GM23338 (cell line): Measurements from ENCODE around the gene ADSL. TPM values are rescaled to one million over a fixed set of nuclear protein-coding genes. Genes with fewer than 3 reads are reported as not detected.

Experiments
- ATAC-seq: fragments of 200-7000 bp; cut with Tn5 transposase; 3 replicates; pipeline ENCODE4 v1.9.1; 2020
- DNase-seq: peaks from one replicate; pipeline ENCODE4 v3.0.0-alpha.2; 2015; ENCODE audit warnings: low spot score
- H2AFZ ChIP-seq: fragments of 200-600 bp; sonication (generic); 2 replicates; pipeline ENCODE4 v1.8.0; 2016; ENCODE audit warnings: antibody characterized with exemption, mild to moderate bottlenecking, moderate library complexity
- H3F3A ChIP-seq: fragments of 200-600 bp; sonication (generic); replicated peaks from 2 replicates; pipeline ENCODE4 v1.8.0; 2017; ENCODE audit warnings: antibody characterized with exemption, mixed run types, low read depth
- H3K27ac ChIP-seq: fragments of 200-600 bp; sonication (generic); 2 replicates; pipeline ENCODE4 v1.6.1; 2016; ENCODE audit warnings: low read depth
- H3K27me3 ChIP-seq: fragments of 200-600 bp; sonication (generic); 2 replicates; pipeline ENCODE4 v1.8.0; 2016; ENCODE audit warnings: mild to moderate bottlenecking, mixed run types, moderate library complexity; ENCODE audit not compliant: insufficient read depth
- H3K36me3 ChIP-seq: fragments of 200-600 bp; sonication (generic); 2 replicates; pipeline ENCODE4 v1.8.0; 2016; ENCODE audit warnings: mild to moderate bottlenecking; ENCODE audit not compliant: insufficient read depth
- H3K4me1 ChIP-seq: fragments of 200-600 bp; sonication (generic); 2 replicates; pipeline ENCODE4 v1.8.0; 2016; ENCODE audit warnings: mild to moderate bottlenecking, moderate library complexity; ENCODE audit not compliant: insufficient read depth
- H3K4me2 ChIP-seq: fragments of 200-600 bp; sonication (generic); 2 replicates; pipeline ENCODE4 v1.7.1; 2017; ENCODE audit warnings: mixed run types
- H3K4me3 ChIP-seq: fragments of 200-600 bp; sonication (generic); 2 replicates; pipeline ENCODE4 v1.6.1; 2016; ENCODE audit warnings: mixed run types
- H3K79me2 ChIP-seq: fragments of 200-600 bp; sonication (generic); replicated peaks from 2 replicates; pipeline ENCODE4 v1.8.0; 2017; ENCODE audit warnings: mild to moderate bottlenecking; ENCODE audit not compliant: insufficient read depth
- H3K9me2 ChIP-seq: fragments of 200-600 bp; sonication (generic); 2 replicates; pipeline ENCODE4 v1.8.0; 2017; ENCODE audit not compliant: insufficient read depth
- H4K20me1 ChIP-seq: fragments of 200-600 bp; sonication (generic); replicated peaks from 2 replicates; pipeline ENCODE4 v1.8.0; 2017; ENCODE audit warnings: mild to moderate bottlenecking; ENCODE audit not compliant: insufficient read depth
- H3K27ac Mint-ChIP-seq: 2 replicates; pipeline ENCODE4 v1.8.0; 2020; ENCODE audit warnings: inconsistent platforms, mild to moderate bottlenecking, moderate library complexity, mixed read lengths
- H3K27me3 Mint-ChIP-seq: 3 replicates; pipeline ENCODE4 v1.8.0; 2022; ENCODE audit warnings: low read depth, mild to moderate bottlenecking, moderate library complexity, mixed read lengths, inconsistent platforms; ENCODE audit not compliant: insufficient read depth, poor library complexity
- H3K36me3 Mint-ChIP-seq: 3 replicates; pipeline ENCODE4 v1.8.0; 2021; ENCODE audit warnings: low read depth, mild to moderate bottlenecking, inconsistent platforms, moderate library complexity, mixed read lengths
- H3K4me1 Mint-ChIP-seq: 3 replicates; pipeline ENCODE4 v1.8.0; 2020; ENCODE audit warnings: mild to moderate bottlenecking, inconsistent platforms, mixed read lengths
- H3K4me3 Mint-ChIP-seq: 3 replicates; pipeline ENCODE4 v1.8.0; 2021; ENCODE audit warnings: moderate library complexity, mild to moderate bottlenecking, inconsistent platforms, mixed read lengths
- H3K9me3 Mint-ChIP-seq: 3 replicates; pipeline ENCODE4 v1.8.0; 2020; ENCODE audit warnings: moderate library complexity, mild to moderate bottlenecking, inconsistent platforms, mixed read lengths
- CREB1 ChIP-seq: fragments of 250-450 bp; sonication (Bioruptor Pico); IDR thresholded peaks from 2 replicates; pipeline ENCODE4 v1.5.0; 2020; ENCODE audit warnings: low read depth, mild to moderate bottlenecking, moderate library complexity
- ETS1 ChIP-seq: IDR thresholded peaks from 2 replicates; pipeline ENCODE4 v1.6.1; 2016; ENCODE audit warnings: antibody characterized with exemption
- JUNB ChIP-seq: IDR thresholded peaks from one replicate; pipeline ENCODE4 v1.6.1; 2016; ENCODE audit warnings: antibody characterized with exemption; ENCODE audit not compliant: unreplicated experiment
- NANOG ChIP-seq: IDR thresholded peaks from 2 replicates; pipeline ENCODE4 v1.6.1; 2016; ENCODE audit warnings: antibody characterized with exemption, borderline replicate concordance
- ZNF462 ChIP-seq: fragments of 250-450 bp; sonication (Bioruptor Pico); IDR thresholded peaks from 2 replicates; pipeline ENCODE4 v1.5.0; 2020; ENCODE audit warnings: mild to moderate bottlenecking, moderate library complexity
- polyA plus RNA-seq: library from polyadenylated mRNA; unstranded; fragments of >200 nt; fragmentation: Nextera tagmentation; extraction: Ambion mirVana; gene quantifications from 2 replicates; pipeline ENCODE4 v1.2.1, GENCODE V29; 2016
- total RNA-seq: library from RNA; depleted of rRNA; stranded (reverse); fragments of >200 nt; shearing (Covaris generic); gene quantifications from 2 replicates; pipeline ENCODE4 v1.2.3, GENCODE V29; 2014

The ADSL gene
- total and polyA plus RNA-seq, 2 experiments from 2014 or later, result 120 to 232 TPM

GRCh38 chr22:40328546-40329456 is 17.5 kb upstream of the ADSL start:
- H3K36me3 Mint-ChIP-seq, result peaks cover 14% of the 10 kb centered on the region
- no peaks in the 10 kb centered on the region for H3K9me3 Mint-ChIP-seq
- Histone ChIP-seq H3K36me3 (no peaks in the 10 kb centered on the region), H2AFZ (no peak overlapping the region), H3K4me1 (peaks cover 51% of the 10 kb centered on the region), H3K27me3 (no peaks in the 10 kb centered on the region), H4K20me1 (0 out of 2 replicates have a peak, but pooled peaks cover 4% of the 10 kb centered on the region), H3K4me3 (no peak overlapping the region), H3F3A (peaks cover 8% of the 10 kb centered on the region; the same call in 1 of the 2 replicates), H3K4me2 (no peak overlapping the region), H3K79me2 (no peaks in the 10 kb centered on the region), H3K27ac (no peak overlapping the region), H3K9me2 (no peaks in the 10 kb centered on the region)
- ATAC-seq, result no peak
- no peak for DNase-seq
- peaks cover 83% of the 10 kb centered on the region for H3K4me1 Mint-ChIP-seq
- H3K27me3 Mint-ChIP-seq, result peaks cover 5% of the 10 kb centered on the region
- TF ChIP-seq NANOG (no peak), ZNF462 (CRISPR knock-in tag) (no peak), ETS1 (no peak), JUNB (no peak), CREB1 (CRISPR knock-in tag) (no peak)
- H3K27ac Mint-ChIP-seq, result no peak overlapping the region
- no peak overlapping the region for H3K4me3 Mint-ChIP-seq
